ENCODE results near the gene LELP1.

Gene LELP1

GRCh38 chr1:153229076-153229829, 26.0 kb downstream of the LELP1 start:
- FAIRE-seq = peak; percentile 78

- no peak for FAIRE-seq
These were observed 28.1 kb downstream of the LELP1 start for GRCh38 chr1:153231363-153231762.

- FAIRE-seq = no peak
These were observed 28.6 kb downstream of the LELP1 start for GRCh38 chr1:153231785-153232184.

GRCh38 chr1:153232553-153232952, 29.3 kb downstream of the LELP1 start:
- no peak for FAIRE-seq

- FAIRE-seq = no peak
These were observed 30.2 kb downstream of the LELP1 start for GRCh38 chr1:153233448-153233847.

GRCh38 chr1:153238527-153238926, 35.3 kb downstream of the LELP1 start:
- FAIRE-seq = no peak

- no peak for FAIRE-seq
These were observed 38.9 kb downstream of the LELP1 start for GRCh38 chr1:153242160-153242559.

GRCh38 chr1:153245466-153245865, 42.2 kb downstream of the LELP1 start:
- no peak for FAIRE-seq

GRCh38 chr1:153246018-153246417, 42.8 kb downstream of the LELP1 start:
- FAIRE-seq = no peak

GRCh38 chr1:153246825-153247224, 43.6 kb downstream of the LELP1 start:
- no peak for FAIRE-seq

GRCh38 chr1:153248176-153248879, 45.1 kb downstream of the LELP1 start:
- no peak for FAIRE-seq

GRCh38 chr1:153250166-153250565, 46.9 kb downstream of the LELP1 start:
- FAIRE-seq = no peak

GRCh38 chr1:153251087-153251486, 47.9 kb downstream of the LELP1 start:
- FAIRE-seq = no peak

- no peak for FAIRE-seq
These were observed 48.3 kb downstream of the LELP1 start for GRCh38 chr1:153251562-153251961.

- no peak for FAIRE-seq
These were observed 48.8 kb downstream of the LELP1 start for GRCh38 chr1:153251988-153252387.

- no peak for FAIRE-seq
These were observed 49.8 kb downstream of the LELP1 start for GRCh38 chr1:153253076-153253475.

GRCh38 chr1:153253693-153254092, 50.5 kb downstream of the LELP1 start:
- FAIRE-seq = no peak

Data from TTC549 (cell line).